ENCODE results near the gene SYTL3. TPM values are rescaled to one million over a fixed set of nuclear protein-coding genes. Genes with fewer than 3 reads are reported as not detected.
A peak's percentile ranks its signal among the peaks of the same experiment; 100 is the strongest.

Gene SYTL3
- total RNA-seq, 1 experiment from 2014 or later: 7.8 TPM

DNA sequence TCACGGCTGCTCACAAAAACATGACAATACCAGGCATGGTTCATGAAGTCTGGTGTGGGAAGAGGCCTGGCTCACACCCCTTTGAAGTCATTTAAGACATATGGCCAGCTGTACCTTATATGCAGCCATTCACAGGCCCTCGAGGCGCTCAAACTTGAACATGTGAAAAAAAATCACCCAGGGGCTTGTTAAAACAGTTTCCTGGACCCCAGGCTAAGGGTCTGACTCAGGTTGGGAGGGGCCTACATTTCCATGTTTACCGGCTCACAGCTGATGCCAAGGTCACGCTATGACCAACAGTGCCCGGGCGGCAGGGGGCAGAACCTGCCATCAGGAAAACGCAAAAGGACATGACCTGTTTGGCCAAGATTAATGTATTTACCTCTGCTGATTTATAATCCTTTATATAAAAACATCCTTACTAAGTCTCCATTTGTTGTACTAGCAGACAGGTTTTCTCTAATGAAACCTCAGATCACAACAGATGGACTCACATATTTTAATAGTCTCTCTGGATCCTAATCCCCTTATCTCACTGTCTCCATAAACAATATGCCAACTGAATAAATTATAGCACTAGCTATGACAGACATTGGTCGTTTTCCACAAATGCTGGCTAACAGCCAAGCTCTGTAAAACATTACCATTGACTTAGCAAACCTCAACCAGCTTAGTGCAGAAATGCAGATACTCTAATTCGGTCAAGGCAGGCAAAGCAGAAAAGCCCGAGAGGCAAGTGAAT lies 149.4 kb downstream of the SYTL3 start:
- intact Hi-C loops (cut with micrococcal nuclease; ENCODE audit: unreplicated experiment): no loop called here
- peaks cover 83% of the 10 kb centered on the region for H3K36me3 ChIP-seq (ENCODE audit: low read depth)
- H3K79me2 ChIP-seq (ENCODE audit: low read depth): peaks cover 98% of the 10 kb centered on the region
- no peaks in the 10 kb centered on the region for H3K9me3 ChIP-seq (ENCODE audit: insufficient read depth, low read depth)
- POLR2A ChIA-PET (ENCODE audit: unreplicated experiment): interaction anchor here (0.7 kb wide), 1 partner anchor 33 kb away, joined by 5 read pairs; no protein-coding TSS in a partner anchor
- CTCF ChIA-PET: no interaction called here
- H3K9me2 ChIP-seq (ENCODE audit: insufficient read depth): no peaks in the 10 kb centered on the region
- H3K4me3 ChIP-seq: 0 out of 2 replicates have a peak overlapping the region, but pooled peaks have one; percentile 2
- no TSS peak for BruUV-seq (replicated peaks)
- H3K4me1 ChIP-seq (replicated peaks; ENCODE audit: insufficient read depth): peaks cover 97% of the 10 kb centered on the region
- no peaks in the 10 kb centered on the region for H3K27me3 ChIP-seq (ENCODE audit: insufficient read depth, low read depth)
- TF ChIP-seq CTCF (conservative IDR thresholded peaks at IDR 0.05) (no peak), EZH2 (IDR thresholded peaks at IDR 0.05; ENCODE audit: low read depth) (no peak)
- peaks cover 97% of the 10 kb centered on the region for H4K20me1 ChIP-seq (ENCODE audit: insufficient read depth)
- peak overlapping the region; percentile 65 for H3K27ac ChIP-seq
- H3F3A ChIP-seq (ENCODE audit: insufficient read depth, low read depth): peaks cover 97% of the 10 kb centered on the region
- DNase-seq: no peak
- H3K4me2 ChIP-seq: peak overlapping the region; percentile 70
- H2AFZ ChIP-seq: no peak overlapping the region

- Histone ChIP-seq H3K4me2 (peak overlapping the region; percentile 70), H3K4me1 (replicated peaks; ENCODE audit: insufficient read depth) (peaks cover 96% of the 10 kb centered on the region)
- POLR2A ChIA-PET (ENCODE audit: unreplicated experiment): no interaction called here
Measured at GRCh38 chr6:158801655-158802294, 151.9 kb downstream of the SYTL3 start.

DNA sequence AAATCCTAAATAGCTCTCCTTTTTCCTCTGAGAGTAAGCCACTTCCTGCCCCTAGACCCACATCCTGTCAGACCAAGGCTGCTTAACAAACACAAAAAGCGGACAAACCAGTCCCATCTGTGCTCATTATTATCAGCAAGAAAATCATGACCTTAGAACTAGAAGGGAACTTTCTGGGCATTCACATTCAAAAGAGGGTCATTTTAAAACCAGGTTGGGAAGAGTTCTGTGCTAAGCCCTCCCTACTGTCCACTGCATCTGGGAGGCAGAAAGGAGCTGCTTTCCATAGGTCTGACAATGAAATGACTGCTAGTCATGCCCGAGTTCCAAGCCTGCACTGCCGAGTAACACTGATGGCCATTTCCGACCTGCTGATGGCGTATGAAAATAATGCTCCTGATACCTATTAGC lies 153.9 kb downstream of the SYTL3 start:
- POLR2A ChIA-PET (ENCODE audit: unreplicated experiment): interaction anchor here (0.5 to 1.2 kb wide), 5 partner anchors 12 to 168 kb away, joined by 3 to 10 read pairs (median 3); no protein-coding TSS in a partner anchor
- peaks cover 97% of the 10 kb centered on the region for H3K79me2 ChIP-seq (ENCODE audit: low read depth)
- intact Hi-C loops (cut with micrococcal nuclease; ENCODE audit: unreplicated experiment): no loop called here

More at GRCh38 chr6:158801655-158802294, 151.9 kb downstream of the SYTL3 start:
- Histone ChIP-seq H3K27me3 (ENCODE audit: insufficient read depth, low read depth) (no peaks in the 10 kb centered on the region), H4K20me1 (ENCODE audit: insufficient read depth) (peaks cover 94% of the 10 kb centered on the region), H3K36me3 (ENCODE audit: low read depth) (peaks cover 82% of the 10 kb centered on the region), H3K4me3 (0 out of 2 replicates have a peak overlapping the region, but pooled peaks have one; percentile 3), H3F3A (ENCODE audit: insufficient read depth, low read depth) (peaks cover 97% of the 10 kb centered on the region), H3K27ac (peak overlapping the region; percentile 65), H3K9me2 (ENCODE audit: insufficient read depth) (no peaks in the 10 kb centered on the region), H2AFZ (no peak overlapping the region), H3K9me3 (ENCODE audit: insufficient read depth, low read depth) (no peaks in the 10 kb centered on the region), H3K79me2 (ENCODE audit: low read depth) (peaks cover 97% of the 10 kb centered on the region)
- TF ChIP-seq EZH2 (IDR thresholded peaks at IDR 0.05; ENCODE audit: low read depth): no peak
- no peak for TF ChIP-seq CTCF (conservative IDR thresholded peaks at IDR 0.05)
- DNase-seq: no peak
- CTCF ChIA-PET: no interaction called here
- BruUV-seq (replicated peaks): no TSS peak
- intact Hi-C loops (cut with micrococcal nuclease; ENCODE audit: unreplicated experiment): no loop called here

More for the DNA sequence above, 153.9 kb downstream of the SYTL3 start:
- H3K4me3 ChIP-seq: peak overlapping the region; percentile 45
- H3K27me3 ChIP-seq (ENCODE audit: insufficient read depth, low read depth): no peaks in the 10 kb centered on the region
- H3K27ac ChIP-seq: peak overlapping the region; percentile 74
- peaks cover 96% of the 10 kb centered on the region for H3K4me1 ChIP-seq (replicated peaks; ENCODE audit: insufficient read depth)
- H4K20me1 ChIP-seq (ENCODE audit: insufficient read depth): peaks cover 94% of the 10 kb centered on the region
- no peaks in the 10 kb centered on the region for H3K9me2 ChIP-seq (ENCODE audit: insufficient read depth)
- CTCF ChIA-PET: no interaction called here
- BruUV-seq (replicated peaks): no TSS peak
- H3K9me3 ChIP-seq (ENCODE audit: insufficient read depth, low read depth): no peaks in the 10 kb centered on the region
- peaks cover 84% of the 10 kb centered on the region for H3K36me3 ChIP-seq (ENCODE audit: low read depth)
- TF ChIP-seq EZH2 (IDR thresholded peaks at IDR 0.05; ENCODE audit: low read depth): no peak
- TF ChIP-seq CTCF (conservative IDR thresholded peaks at IDR 0.05): no peak
- peak overlapping the region; percentile 77 for H3K4me2 ChIP-seq
- no peak overlapping the region for H2AFZ ChIP-seq
- DNase-seq: peak; percentile 46 to 95
- H3F3A ChIP-seq (ENCODE audit: insufficient read depth, low read depth): peaks cover 97% of the 10 kb centered on the region
